Pancreas (tissue), 10 donors: Measurements from ENCODE around the gene DSC3. TPM values are rescaled to one million over a fixed set of nuclear protein-coding genes. Genes with fewer than 3 reads are reported as not detected.

Source experiments
- ATAC-seq, 4 donors: fragments of 200-7000 bp; cut with Tn5 transposase; one replicate each; pipeline versions ENCODE4 v1.8.0 to v1.9.1; 2020; ENCODE audit warnings: mild to moderate bottlenecking in 4 of 4, moderate library complexity in 4 of 4
- DNase-seq, 6 donors: peaks; one replicate each; pipeline ENCODE4 v3.0.0-alpha.2; 2020
- FAIRE-seq: peaks from 2 replicates; lab custom pipeline; 2012; peaks lifted over from hg19 to GRCh38; lab: Jason Lieb, UNC
- H3K27ac ChIP-seq, 4 donors: fragments of 200-600 bp; sonication (generic); 1 replicate in 3 of 4; 2 replicates in 1 of 4; pipeline versions ENCODE4 v1.5.0 to v1.8.0; 2020
- H3K27me3 ChIP-seq, 4 donors: fragments of 200-600 bp; one replicate each; pipeline ENCODE4 v1.8.0; 2021
- H3K36me3 ChIP-seq, 3 donors: fragments of 200-600 bp; sonication (generic) in 1 of 3; one replicate each; pipeline versions ENCODE4 v1.5.0 to v1.8.0; 2020 to 2021
- H3K4me1 ChIP-seq, 3 donors: fragments of 200-600 bp; one replicate each; pipeline ENCODE4 v1.8.0; 2021
- H3K4me3 ChIP-seq, 4 donors: fragments of 200-600 bp; sonication (generic) in 2 of 4; one replicate each; pipeline versions ENCODE4 v1.5.0 to v1.8.0; 2020 to 2021
- H3K9me3 ChIP-seq, 4 donors: fragments of 200-600 bp; one replicate each; pipeline ENCODE4 v1.8.0; 2021
- CTCF ChIP-seq, 4 donors: fragments of 200-600 bp; sonication (generic) in 3 of 4; IDR thresholded peaks; one replicate each; pipeline versions ENCODE4 v1.5.0 to v1.8.0; 2021; ENCODE audit warnings: antibody characterized with exemption in 4 of 4
- WGBS, 2 donors: extraction: QIAGEN DNeasy Blood & Tissue Kit; methylation state at CpG; one replicate each; pipeline ENCODE4 v1.1.7; 2013; 5-methylcytosine and 5-hydroxymethylcytosine counted together
- intact Hi-C, 3 donors: fragments of 100-400 bp; cut with DNase I; formaldehyde crosslinking; loops; one replicate each; pipeline versions ENCODE4 v1.11.1 to v1.14.2; 2022
- polyA plus RNA-seq, 2 donors: library from polyadenylated mRNA; stranded (reverse); fragments of 200-250 nt; gene quantifications; one replicate each; pipeline ENCODE4 v1.2.3, GENCODE V29; 2013
- total RNA-seq, 6 donors: library from RNA; stranded (reverse); fragmentation: NEBNext Ultra II Directional in 4 of 6; extraction: Animal tissue kit (Norgen Biotek cat#: 25700) in 4 of 6; gene quantifications; one replicate each; pipeline versions ENCODE4 v1.2.1 to v1.2.4, GENCODE V29; 2021 to 2023
- donor health status: healthy with polysubstance abuse.
- donor health status: DM: no; HTN: no; CAD: no; lungs with moderate emphysema.
- donor health status: DM: no; HTN: no; CAD: no.
- donor health status: control.
- donor health status: control.
- donor health status: Bipolar disorder and iron deficiency.
- donor health status: DM: yes; HTN: yes; CAD: no.
- donor health status: DM: no; HTN: no; CAD: no.
- donor health status: DM: no; HTN: no; CAD: no.
- donor health status: DM: yes; HTN: yes; CAD: no.

DSC3 gene
- total and polyA plus RNA-seq, 8 donors: 0.04 to 0.12 (median 0.06) TPM; not detected in 1

GRCh38 chr18:31077878-31078277 lies 35.3 kb upstream of the DSC3 start:
- Histone ChIP-seq H3K27ac (no peak overlapping the region), H3K4me3 (no peak overlapping the region), H3K9me3 (no peaks in the 10 kb centered on the region), H3K27me3 (no peaks in the 10 kb centered on the region), H3K4me1 (no peaks in the 10 kb centered on the region), H3K36me3 (peaks cover 0 to 31% (median 10%) of the 10 kb centered on the region in 3 donors)
- no peak for TF ChIP-seq CTCF (IDR thresholded peaks at IDR 0.05)
- intact Hi-C loops: no loop called here
- no peak for FAIRE-seq
- DNase-seq: no peak
- ATAC-seq: no peak
- 94 to 97% methylated on average over 1 of the region's 1 CpG for WGBS, 2 donors

GRCh38 chr18:31072175-31072574 lies 29.6 kb upstream of the DSC3 start:
- ATAC-seq (no peak), FAIRE-seq (no peak), DNase-seq (no peak)
- H3K9me3 ChIP-seq: no peaks in the 10 kb centered on the region
- H3K27me3 ChIP-seq: no peaks in the 10 kb centered on the region
- H3K36me3 ChIP-seq: peaks cover 0 to 36% (median 0%) of the 10 kb centered on the region in 3 donors
- intact Hi-C loops: no loop called here
- 89 to 90% methylated on average over 4 of the region's 4 CpGs for WGBS, 2 donors
- TF ChIP-seq CTCF (IDR thresholded peaks at IDR 0.05): no peak
- H3K4me3 ChIP-seq: no peak overlapping the region
- H3K4me1 ChIP-seq: no peaks in the 10 kb centered on the region
- H3K27ac ChIP-seq: no peak overlapping the region

GRCh38 chr18:31070206-31070605 lies 27.7 kb upstream of the DSC3 start:
- ATAC-seq (no peak), DNase-seq (no peak), FAIRE-seq (no peak)
- Histone ChIP-seq H3K4me1 (no peaks in the 10 kb centered on the region), H3K4me3 (no peak overlapping the region), H3K27me3 (no peaks in the 10 kb centered on the region), H3K36me3 (peaks cover 0 to 36% (median 0%) of the 10 kb centered on the region in 3 donors), H3K27ac (no peak overlapping the region), H3K9me3 (no peaks in the 10 kb centered on the region)
- intact Hi-C loops: no loop called here
- whole genome bisulfite sequencing, 2 donors: 76 to 82% methylated on average over 3 of the region's 3 CpGs
- TF ChIP-seq CTCF (IDR thresholded peaks at IDR 0.05): no peak

GRCh38 chr18:31066266-31066665 lies 23.7 kb upstream of the DSC3 start:
- intact Hi-C loops: no loop called here
- DNase-seq (no peak), FAIRE-seq (no peak), ATAC-seq (no peak)
- H3K9me3 ChIP-seq: no peaks in the 10 kb centered on the region
- H3K27me3 ChIP-seq: no peaks in the 10 kb centered on the region
- WGBS, 2 donors: 97 to 100% methylated on average over 1 of the region's 1 CpG
- no peak overlapping the region for H3K27ac ChIP-seq
- H3K4me3 ChIP-seq: no peak overlapping the region
- H3K36me3 ChIP-seq: peaks cover 0 to 27% (median 0%) of the 10 kb centered on the region in 3 donors
- no peak for TF ChIP-seq CTCF (IDR thresholded peaks at IDR 0.05)
- no peaks in the 10 kb centered on the region for H3K4me1 ChIP-seq

GRCh38 chr18:31065036-31065773 lies 22.7 kb upstream of the DSC3 start:
- no peaks in the 10 kb centered on the region for H3K9me3 ChIP-seq
- intact Hi-C loops: no loop called here
- H3K36me3 ChIP-seq: peaks cover 0 to 18% (median 0%) of the 10 kb centered on the region in 3 donors
- no peaks in the 10 kb centered on the region for H3K4me1 ChIP-seq
- no peak for TF ChIP-seq CTCF (IDR thresholded peaks at IDR 0.05)
- ATAC-seq: no peak
- H3K4me3 ChIP-seq: no peak overlapping the region
- no peak for FAIRE-seq
- DNase-seq: no peak
- H3K27me3 ChIP-seq: no peaks in the 10 kb centered on the region
- 86 to 90% methylated on average over 6 of the region's 6 CpGs for WGBS, 2 donors
- no peak overlapping the region for H3K27ac ChIP-seq
